Subcutaneous abdominal adipose tissue (tissue), 5 donors: ENCODE measurements around the gene RNASE9.
"Not testable (repeated sequence)": the region's sequence is repeated elsewhere in the genome, so short reads cannot be mapped to it uniquely, and the experiment has no call there.

ENCODE experiments used
- H3K27ac ChIP-seq: one replicate; pipeline ENCODE4 v1.7.0; 2013; ENCODE audit warnings: low read depth, mild to moderate bottlenecking, inconsistent platforms, low read length, moderate library complexity
- H3K27me3 ChIP-seq, 5 donors: one replicate each; pipeline ENCODE4 v1.7.0; 2013; ENCODE audit warnings: low read length in 5 of 5, inconsistent platforms in 1 of 5; ENCODE audit not compliant: control insufficient read depth in 5 of 5, insufficient read depth in 4 of 5
- H3K36me3 ChIP-seq, 5 donors: one replicate each; pipeline ENCODE4 v1.7.0; 2013; ENCODE audit warnings: low read length in 5 of 5; ENCODE audit not compliant: control insufficient read depth in 5 of 5, insufficient read depth in 5 of 5
- H3K4me1 ChIP-seq, 5 donors: one replicate each; pipeline ENCODE4 v1.7.0; 2013; ENCODE audit warnings: low read length in 5 of 5, mild to moderate bottlenecking in 3 of 5, moderate library complexity in 1 of 5; ENCODE audit not compliant: control insufficient read depth in 5 of 5, insufficient read depth in 5 of 5
- H3K4me3 ChIP-seq, 5 donors: one replicate each; pipeline ENCODE4 v1.7.0; 2013; ENCODE audit warnings: low read length in 5 of 5, low read depth in 1 of 5
- H3K9ac ChIP-seq, 5 donors: one replicate each; pipeline ENCODE4 v1.7.0; 2013; ENCODE audit warnings: low read length in 5 of 5, mild to moderate bottlenecking in 4 of 5, moderate library complexity in 3 of 5
- H3K9me3 ChIP-seq, 5 donors: one replicate each; pipeline ENCODE4 v1.7.0; 2013; ENCODE audit warnings: low read length in 5 of 5; ENCODE audit not compliant: control insufficient read depth in 5 of 5
- donor health status: healthy.
- donor health status: healthy.
- donor health status: healthy.
- donor health status: healthy.
- donor health status: healthy.

The RNASE9 gene

DNA sequence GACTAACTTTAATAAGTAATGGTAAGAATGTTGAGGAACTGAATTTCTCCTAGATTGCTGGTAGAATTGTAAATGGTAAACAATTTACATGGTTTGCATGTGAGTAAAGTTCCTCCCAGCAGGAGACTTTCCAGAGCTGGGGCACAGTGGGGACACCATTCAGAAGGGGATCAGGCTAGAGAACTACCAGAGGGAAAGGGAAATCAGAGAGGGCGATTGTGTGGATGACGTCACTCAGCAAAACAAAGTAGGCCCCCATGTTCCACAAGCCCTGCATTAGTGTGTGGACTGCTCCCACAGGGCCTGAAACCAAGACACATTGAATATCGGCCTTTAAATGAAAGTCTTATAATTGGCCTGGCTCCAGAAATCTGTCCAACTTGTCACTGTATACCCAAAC is 17.5 kb upstream of the RNASE9 start:
- H3K27me3 ChIP-seq: peaks cover 0 to 2% (median 0%) of the 10 kb centered on the region in 5 donors
- no peaks in the 10 kb centered on the region for H3K9me3 ChIP-seq
- H3K4me3 ChIP-seq: no peak overlapping the region
- H3K27ac ChIP-seq: no peak overlapping the region
- H3K4me1 ChIP-seq: no peaks in the 10 kb centered on the region
- no peak overlapping the region for H3K9ac ChIP-seq
- no peaks in the 10 kb centered on the region for H3K36me3 ChIP-seq

DNA sequence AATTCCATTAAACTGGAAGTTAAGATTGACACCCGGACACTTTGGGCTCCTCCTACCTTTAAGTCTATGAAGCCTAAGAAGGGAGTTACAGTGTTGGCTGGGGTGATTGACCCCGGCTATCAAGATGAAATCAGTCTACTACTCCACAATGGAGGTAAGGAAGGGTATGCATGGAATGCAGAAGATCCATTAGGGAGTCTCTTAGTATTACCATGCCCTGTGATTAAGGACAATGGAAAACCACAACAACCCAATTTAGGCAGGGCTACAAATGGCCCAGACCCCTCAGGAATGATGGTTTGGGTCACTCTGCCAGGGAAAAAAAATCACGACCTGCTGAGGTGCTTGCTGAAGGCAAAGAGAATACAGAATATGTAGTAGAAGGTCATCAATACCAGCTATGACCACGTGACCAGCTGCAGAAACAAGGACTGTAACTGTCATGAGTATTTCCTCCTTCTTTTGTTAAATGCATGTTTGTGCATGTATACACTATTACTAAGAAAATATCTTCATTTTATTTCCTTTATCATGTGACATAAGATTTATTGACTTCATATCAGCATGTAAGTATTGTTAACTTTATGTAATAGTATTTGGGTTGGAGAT is 11.6 kb upstream of the RNASE9 start:
- H3K4me1 ChIP-seq, H3K9ac ChIP-seq, H3K27ac ChIP-seq, H3K36me3 ChIP-seq, H3K4me3 ChIP-seq, H3K27me3 ChIP-seq: not testable (repeated sequence)
- peaks cover 4 to 20% (median 17%) of the 10 kb centered on the region in 5 donors for H3K9me3 ChIP-seq

DNA sequence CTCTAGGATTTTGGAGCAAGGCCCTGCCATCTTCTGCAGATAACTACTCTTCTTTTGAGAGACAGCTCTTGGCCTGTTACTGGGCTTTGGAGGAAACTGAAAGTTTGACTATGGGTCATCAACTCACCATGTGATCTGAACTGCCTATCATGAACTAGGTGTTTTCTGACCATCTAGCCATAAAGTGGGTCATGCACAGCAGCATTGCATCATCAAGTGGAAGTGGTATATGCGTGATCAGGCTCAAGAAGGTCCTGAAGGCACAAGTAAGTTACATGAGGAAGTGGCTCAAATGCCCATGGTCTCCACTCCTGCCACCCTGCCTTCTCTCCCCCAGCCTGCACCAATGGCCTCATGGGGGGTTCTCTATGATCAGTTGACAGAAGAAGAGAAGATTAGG is 9.9 kb upstream of the RNASE9 start:
- not testable (repeated sequence) for H3K36me3 ChIP-seq, H3K9ac ChIP-seq, H3K27ac ChIP-seq, H3K27me3 ChIP-seq, H3K4me1 ChIP-seq, H3K4me3 ChIP-seq
- peaks cover 4 to 20% (median 17%) of the 10 kb centered on the region in 5 donors for H3K9me3 ChIP-seq

DNA sequence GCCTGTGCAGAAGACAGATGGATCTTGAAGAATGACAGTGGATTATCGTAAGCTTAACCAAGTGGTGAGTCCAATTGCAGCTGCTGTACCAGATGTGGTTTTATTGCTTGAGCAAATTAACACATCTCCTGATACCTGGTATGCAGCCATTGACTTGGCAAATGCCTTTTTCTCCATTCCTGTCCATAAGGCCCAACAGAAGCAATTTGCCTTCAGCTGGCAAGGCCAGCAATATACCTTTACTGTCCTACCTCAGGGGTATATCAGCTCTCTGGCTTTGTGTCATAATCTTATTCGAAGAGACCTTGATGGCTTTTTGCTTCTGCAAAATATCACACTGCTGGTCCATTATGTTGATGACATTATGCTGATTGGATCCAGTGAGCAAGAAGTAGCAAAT is 9.0 kb upstream of the RNASE9 start:
- not testable (repeated sequence) for H3K36me3 ChIP-seq, H3K9ac ChIP-seq
- H3K9me3 ChIP-seq: peaks cover 4 to 20% (median 17%) of the 10 kb centered on the region in 5 donors

DNA sequence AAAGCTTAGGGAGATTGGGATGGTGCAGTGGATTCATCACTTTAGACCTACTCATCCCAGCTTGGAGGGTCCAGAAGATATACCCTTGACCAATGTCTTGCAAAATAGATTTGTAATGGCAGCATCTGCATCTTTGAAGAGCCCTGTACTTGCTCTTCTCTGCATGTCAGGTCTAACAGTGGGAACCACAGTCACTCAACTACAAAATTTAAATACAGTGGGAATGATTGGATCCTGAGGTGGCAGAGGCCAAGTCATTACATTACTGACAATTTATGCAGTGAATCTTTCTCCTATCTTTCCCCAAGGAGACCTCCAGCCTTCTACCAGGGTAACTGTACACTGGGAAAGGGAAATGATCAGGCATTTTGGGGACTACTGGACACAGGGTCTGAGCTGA is 8.2 kb upstream of the RNASE9 start:
- Histone ChIP-seq H3K4me1 (no peaks in the 10 kb centered on the region), H3K36me3 (no peaks in the 10 kb centered on the region), H3K27ac (no peak overlapping the region), H3K9me3 (peaks cover 4 to 20% (median 17%) of the 10 kb centered on the region in 5 donors), H3K27me3 (no peaks in the 10 kb centered on the region), H3K9ac (no peak overlapping the region), H3K4me3 (peak overlapping the region in 2 of 5 donors; percentile 12 to 30)

More for the DNA sequence above, 9.0 kb upstream of the RNASE9 start:
- H3K27me3 ChIP-seq, H3K27ac ChIP-seq, H3K4me3 ChIP-seq, H3K4me1 ChIP-seq: not testable (repeated sequence)

DNA sequence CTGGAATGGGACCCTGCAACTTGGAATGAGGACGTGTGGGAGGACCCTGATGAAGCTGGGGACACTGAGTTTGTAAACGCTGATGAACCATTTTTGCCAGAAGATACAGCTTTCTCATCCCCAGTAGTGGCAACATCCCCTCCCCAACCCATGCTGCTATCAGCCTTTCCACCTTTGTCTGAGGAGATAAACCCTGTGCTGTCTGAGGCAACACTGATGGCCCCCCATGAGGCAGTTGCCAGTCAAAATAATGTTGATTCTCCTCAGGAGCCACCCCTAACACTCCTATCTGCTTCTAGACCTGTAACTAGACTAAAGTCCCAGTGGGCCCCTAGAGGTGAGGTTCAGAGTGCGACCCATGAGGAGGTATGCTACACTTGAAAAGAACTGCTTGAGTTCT is 7.5 kb upstream of the RNASE9 start:
- Histone ChIP-seq H3K4me1 (no peaks in the 10 kb centered on the region), H3K9me3 (peaks cover 4 to 20% (median 17%) of the 10 kb centered on the region in 5 donors), H3K27ac (no peak overlapping the region), H3K27me3 (no peaks in the 10 kb centered on the region), H3K9ac (no peak overlapping the region), H3K36me3 (no peaks in the 10 kb centered on the region), H3K4me3 (no peak overlapping the region)

DNA sequence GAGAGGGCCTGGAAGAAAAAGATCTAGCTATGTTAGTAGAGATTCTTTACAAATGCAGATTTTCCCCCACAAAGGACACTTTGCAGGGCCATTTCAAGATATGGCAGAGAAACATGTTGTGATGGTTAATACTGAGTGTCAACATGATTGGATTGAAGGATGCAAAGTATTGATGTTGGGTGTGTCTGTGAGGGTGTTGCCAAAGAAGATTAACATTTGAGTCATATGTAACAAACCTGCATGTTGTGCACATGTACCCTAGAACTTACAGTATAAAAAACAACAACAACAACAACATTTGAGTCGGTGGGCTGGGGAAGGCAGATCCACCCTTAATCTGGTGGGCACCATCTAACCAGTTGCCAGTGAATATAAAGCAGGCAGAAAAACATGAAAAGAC is 6.4 kb upstream of the RNASE9 start:
- H3K27me3 ChIP-seq, H3K27ac ChIP-seq, H3K9ac ChIP-seq, H3K4me3 ChIP-seq, H3K36me3 ChIP-seq, H3K4me1 ChIP-seq: not testable (repeated sequence)
- peaks cover 4 to 20% (median 17%) of the 10 kb centered on the region in 5 donors for H3K9me3 ChIP-seq

DNA sequence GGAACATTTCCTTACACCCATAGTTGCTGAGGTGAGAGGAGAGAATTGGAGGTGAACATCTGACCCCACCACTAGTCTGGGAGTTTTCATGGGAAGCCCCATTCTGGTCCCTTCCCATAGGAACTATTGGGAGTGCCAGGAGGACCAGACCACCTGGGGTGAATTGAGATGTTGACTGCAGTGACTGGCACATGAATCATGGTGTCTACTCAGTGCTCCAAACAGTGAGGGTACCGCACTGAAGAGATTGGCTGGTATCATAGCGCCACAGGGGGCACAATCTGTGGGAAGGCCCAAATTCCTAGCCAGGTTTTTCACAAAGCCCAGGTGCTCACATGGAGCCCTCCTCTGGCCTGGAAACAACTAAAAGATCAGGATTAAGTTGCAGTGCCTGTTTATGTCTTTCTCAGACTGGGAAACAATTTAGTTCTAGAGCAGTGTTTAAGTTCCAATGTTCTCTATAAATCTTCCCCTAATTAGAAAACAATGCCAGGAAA is 3.7 kb upstream of the RNASE9 start:
- H3K9me3 ChIP-seq: peaks cover 4 to 18% (median 15%) of the 10 kb centered on the region in 5 donors
- no peak overlapping the region for H3K27ac ChIP-seq
- H3K4me3 ChIP-seq: no peak overlapping the region
- no peak overlapping the region for H3K9ac ChIP-seq
- H3K27me3 ChIP-seq: no peaks in the 10 kb centered on the region
- no peaks in the 10 kb centered on the region for H3K4me1 ChIP-seq
- no peaks in the 10 kb centered on the region for H3K36me3 ChIP-seq

DNA sequence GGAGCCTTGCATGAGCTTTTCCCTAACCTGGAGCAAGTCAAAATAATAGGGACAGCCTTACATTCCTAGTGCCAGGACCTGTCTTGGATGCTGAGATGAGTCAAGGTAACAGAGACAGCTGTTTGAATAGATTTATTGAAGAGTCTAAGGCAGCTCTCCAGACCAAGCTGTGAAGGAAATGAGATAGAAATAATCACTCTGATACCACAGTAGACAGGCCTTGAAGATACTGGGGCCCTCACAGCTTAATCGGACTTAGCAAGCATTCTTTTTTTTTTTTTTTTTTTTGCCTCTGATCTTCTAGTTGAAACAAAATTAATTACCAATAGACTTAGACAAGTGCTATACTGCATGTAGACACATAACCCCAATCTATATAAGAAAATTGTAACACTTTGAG is 3.1 kb upstream of the RNASE9 start:
- peaks cover 0 to 12% (median 9%) of the 10 kb centered on the region in 5 donors for H3K9me3 ChIP-seq
- no peaks in the 10 kb centered on the region for H3K27me3 ChIP-seq
- H3K4me1 ChIP-seq: no peaks in the 10 kb centered on the region
- H3K36me3 ChIP-seq: no peaks in the 10 kb centered on the region
- no peak overlapping the region for H3K4me3 ChIP-seq
- H3K27ac ChIP-seq: no peak overlapping the region
- no peak overlapping the region for H3K9ac ChIP-seq

DNA sequence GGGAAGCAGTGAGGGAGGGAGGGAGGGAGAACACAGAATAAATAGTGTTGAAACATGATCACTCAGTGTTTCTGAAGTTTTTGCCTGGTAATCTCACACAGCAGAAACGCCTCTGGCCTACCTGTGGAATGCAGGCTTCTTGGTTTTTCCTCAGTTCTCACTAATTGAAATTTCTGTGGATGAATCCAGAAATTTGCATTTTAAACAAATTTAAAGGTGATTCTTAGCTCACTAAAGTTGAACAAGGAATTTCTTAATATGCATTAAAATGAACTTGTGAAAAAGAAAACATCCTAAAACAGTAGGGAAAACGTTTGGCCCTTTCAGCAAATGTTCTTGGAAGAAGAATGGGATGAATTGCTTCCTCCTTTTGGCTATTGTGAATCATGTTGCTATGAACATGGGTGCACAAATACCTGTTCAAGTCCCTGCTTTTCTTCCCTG is 1.4 kb downstream of the RNASE9 start:
- Histone ChIP-seq H3K4me1 (peaks cover 0 to 15% (median 8%) of the 10 kb centered on the region in 5 donors), H3K9ac (no peak overlapping the region), H3K9me3 (no peaks in the 10 kb centered on the region), H3K27ac (no peak overlapping the region), H3K27me3 (no peaks in the 10 kb centered on the region), H3K36me3 (no peaks in the 10 kb centered on the region), H3K4me3 (no peak overlapping the region)
